ENCODE data around the gene LARP1.

The LARP1 gene

GRCh38 chr5:154764967-154765366, 9.8 kb downstream of the LARP1 start:
- DNase-seq: no peak

DNA sequence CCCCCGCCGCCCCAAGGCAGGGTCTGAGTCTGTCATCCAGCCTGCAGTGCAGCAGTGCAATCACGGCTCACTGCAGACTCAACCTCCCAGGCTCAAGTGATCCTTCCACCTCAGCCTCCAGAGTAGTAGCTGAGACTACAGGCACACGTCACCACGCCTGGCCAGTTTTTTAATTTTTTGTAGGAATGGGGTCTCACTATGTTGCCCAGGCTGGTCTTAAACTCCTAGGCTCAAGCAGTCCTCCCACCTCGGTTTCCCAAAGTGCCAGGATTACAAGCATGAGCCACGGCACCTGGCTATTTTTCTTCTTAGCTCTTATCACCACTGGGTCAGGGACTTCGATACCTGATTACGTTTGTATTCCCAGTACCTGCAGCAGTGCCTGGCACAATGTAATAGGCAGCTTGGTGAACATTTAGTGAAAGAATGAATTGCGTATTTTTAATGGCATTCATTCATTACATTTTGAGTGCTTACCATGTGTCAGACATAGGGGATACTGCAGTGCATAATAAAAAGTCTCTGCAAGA, 10.3 kb downstream of the LARP1 start:
- no peak for DNase-seq

DNA sequence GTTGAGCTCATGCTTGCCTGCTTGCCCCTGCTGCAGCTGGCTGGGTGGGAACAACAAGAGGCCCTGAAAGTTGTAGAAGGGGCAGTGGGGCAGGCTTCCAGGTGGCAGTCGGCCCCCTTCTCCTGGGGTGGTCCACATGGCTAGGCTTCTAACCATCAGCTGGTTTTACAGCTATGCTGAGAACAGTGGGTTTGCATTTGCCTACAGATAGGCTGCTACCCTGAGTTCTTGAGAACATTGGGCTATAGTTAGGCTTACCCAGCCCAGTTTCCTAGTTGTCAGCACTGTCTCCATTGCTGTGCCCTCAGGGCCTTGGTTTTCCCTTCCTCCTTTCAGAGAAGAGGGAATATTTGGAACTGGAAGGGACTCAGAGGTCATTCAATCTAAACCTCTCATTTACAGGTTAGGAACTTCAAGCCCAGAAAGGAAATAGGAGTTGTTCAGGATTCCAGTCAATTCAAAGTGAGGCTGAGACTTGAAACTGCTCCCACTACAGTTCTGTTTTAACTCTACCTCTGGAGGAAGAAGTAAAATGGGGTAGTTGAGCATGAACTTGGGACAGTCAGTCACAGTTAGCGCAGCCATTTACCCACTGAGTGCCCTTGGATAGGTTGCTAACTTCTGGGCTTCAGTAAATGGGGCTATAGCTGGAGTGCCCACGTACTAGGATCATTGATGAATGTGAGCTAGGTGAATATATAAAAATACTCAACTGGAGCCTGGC, 11.5 kb downstream of the LARP1 start:
- DNase-seq: no peak

DNA sequence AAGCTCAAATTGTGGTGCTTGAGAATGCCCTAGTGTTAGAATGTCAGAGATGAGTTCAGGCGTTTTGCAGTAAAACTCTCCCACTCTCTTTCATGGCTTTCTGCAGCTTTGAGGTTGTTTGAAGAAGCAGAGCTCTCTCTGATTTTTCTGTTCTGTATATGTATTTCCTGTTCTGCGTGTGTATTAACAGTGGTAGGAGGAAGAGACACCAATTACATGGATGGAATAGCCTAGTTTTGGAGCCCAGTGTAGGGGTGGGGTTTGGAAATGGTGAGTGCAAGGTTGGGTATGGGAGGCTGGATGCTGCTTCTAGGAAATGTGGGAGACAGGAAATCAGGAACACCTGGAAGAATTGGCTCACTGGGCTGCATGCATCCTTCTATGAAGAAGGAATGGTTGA, 12.4 kb downstream of the LARP1 start:
- DNase-seq: no peak

GRCh38 chr5:154768207-154768606, 13.0 kb downstream of the LARP1 start:
- DNase-seq: no peak

GRCh38 chr5:154770111-154770510, 14.9 kb downstream of the LARP1 start:
- DNase-seq: no peak

GRCh38 chr5:154771383-154771901, 16.3 kb downstream of the LARP1 start:
- DNase-seq: no peak

- no peak for DNase-seq
These were observed 18.1 kb downstream of the LARP1 start for GRCh38 chr5:154773326-154773725.

DNA sequence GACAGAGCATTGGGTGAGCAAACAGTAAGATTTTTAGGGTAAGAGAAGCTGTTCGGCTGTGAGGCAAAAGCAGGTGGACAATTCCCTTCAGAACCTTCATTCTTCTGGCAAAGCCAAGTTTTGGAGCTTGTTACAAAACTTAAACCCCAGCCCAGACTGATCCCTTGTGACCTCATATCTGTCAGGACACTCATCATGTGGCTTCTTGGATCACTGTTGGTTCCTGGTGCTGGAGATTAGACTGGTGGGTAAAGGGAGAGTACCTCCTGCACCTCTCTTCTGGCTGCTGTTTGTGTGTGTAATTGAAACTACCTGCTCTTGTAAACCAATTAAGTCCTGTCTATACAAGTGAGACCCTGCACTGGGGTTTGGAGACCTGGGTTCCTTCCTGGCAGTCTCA, 21.0 kb downstream of the LARP1 start:
- no peak for DNase-seq

DNA sequence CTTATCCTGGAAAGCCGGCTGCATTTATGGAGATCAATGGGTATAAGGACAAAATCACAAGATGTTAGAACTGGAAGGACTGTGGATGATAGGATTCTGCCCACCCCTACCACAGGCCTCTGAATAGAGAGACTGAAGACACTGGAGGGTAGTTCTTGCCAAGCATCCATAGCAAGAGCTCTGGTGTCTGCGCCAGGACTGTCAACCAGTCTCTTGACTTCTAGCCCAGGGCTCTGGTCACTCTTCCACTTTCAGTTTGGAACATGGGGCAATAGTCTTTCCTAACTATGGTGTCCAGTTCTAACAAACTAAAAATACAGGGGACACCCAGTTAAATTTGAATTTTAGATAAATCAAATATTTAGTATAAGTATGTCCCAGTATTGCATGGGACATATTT, 23.4 kb downstream of the LARP1 start:
- DNase-seq: no peak

DNA sequence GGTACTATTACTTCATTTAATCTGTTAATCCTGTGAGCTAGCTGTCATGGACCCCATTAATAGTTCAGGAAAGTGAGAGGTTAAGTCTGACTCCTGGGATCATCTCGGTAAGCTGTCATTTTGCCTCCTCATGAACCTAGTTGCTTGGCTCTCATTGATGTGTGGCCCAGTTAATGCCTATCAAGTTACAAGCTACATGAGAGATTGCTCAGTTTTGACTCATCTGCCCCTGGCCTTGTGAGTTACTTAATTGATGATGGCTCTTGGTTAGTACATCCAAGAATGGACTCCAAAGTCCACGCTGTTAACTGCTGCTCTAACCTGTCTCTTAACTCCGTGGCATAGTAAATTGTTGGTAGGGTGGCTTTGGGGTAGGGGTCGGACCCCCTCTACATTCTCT, 23.9 kb downstream of the LARP1 start:
- no peak for DNase-seq

- DNase-seq: no peak
These were observed 25.0 kb downstream of the LARP1 start for GRCh38 chr5:154780128-154780527.

DNA sequence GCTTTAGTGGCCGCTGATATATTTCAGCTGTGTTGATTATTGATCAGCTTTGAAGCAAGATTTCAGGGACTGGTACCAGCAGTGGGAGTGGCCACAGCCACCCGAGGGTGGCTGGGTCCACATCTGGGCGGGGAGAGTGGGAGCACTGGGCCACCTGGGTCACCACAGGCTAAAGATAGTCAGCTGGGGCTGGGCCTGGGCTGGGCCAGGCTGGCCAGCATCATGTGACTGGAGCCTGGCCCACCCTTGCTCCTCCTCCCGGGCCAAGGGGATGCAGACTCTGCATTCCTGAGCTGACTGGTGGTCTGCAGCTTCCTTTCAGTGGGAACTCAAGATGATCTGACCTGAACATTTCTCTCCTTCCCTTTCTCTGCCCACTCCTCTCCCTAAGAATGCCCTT, 27.1 kb downstream of the LARP1 start:
- DNase-seq: no peak

DNA sequence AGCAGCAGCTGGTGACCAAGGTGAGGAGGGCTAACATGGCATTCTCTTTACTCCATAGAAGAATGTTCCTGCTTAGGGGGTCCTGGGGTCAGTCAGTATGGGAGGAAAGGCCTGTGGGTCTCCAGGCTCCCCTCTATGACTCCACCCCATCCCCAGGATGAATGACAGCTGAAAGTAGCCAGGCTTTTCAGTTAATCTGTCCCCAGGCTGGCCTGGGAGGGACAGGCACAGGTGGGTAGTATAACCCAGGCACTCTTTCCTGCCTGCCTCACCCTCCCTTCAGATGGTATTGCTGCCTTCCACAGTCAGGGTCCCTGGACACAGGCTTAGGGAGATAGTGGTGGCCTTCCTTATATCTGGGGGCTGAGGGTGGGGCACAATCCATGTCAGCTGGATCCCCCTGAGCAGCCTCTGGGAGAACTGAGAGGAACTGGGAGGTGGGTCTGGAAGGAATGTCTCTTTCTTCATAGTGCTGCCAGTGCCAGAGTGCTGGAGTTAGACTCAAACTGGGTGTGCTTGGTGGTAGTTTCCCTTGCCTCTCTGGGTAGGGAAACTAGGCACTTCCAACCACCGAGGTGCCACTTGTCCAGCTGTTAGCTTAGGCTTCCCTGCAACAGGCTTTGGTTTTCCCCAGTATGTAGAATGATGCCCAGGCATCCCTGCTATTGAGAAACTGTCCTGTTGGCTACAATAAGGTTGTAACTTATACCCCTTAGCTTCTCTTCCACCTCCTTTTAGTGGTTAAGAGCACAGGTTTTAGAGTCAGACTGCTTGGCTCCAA, 27.8 kb downstream of the LARP1 start:
- no peak for DNase-seq

DNA sequence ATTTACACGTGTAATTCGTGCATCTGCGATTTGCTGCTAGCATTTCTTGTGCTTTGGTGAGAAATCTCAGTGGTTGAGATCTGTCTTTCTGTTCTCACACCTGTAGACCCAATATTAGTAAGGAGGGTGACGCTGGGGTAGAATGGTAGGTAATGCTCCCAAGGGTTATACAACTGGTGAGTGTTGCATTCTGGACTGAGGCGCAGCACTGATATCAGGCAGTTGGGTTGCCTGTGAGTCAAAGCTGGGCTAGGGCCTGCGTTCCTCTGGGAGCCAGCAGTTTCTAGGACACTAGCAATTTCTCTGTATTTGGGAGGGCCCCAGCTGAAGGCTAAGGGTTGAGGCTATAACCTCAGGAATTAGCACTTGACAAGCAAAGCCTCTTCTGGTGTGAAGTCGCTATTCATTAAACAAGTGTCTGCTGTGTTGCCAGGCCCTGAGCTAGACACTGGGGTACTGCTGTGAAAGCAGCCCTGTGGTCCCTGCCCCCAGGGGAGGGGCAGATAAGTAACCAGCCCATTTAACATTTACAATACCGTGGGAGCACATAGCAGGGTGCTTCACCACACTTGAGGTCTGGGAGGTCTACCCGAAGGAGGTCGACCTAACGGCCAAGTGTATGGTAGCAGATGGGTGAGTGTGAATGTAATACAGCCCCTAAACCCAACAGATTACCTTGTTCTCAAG, 28.7 kb downstream of the LARP1 start:
- DNase-seq: no peak

- DNase-seq: no peak
These were observed 29.7 kb downstream of the LARP1 start for GRCh38 chr5:154784856-154785255.

DNA sequence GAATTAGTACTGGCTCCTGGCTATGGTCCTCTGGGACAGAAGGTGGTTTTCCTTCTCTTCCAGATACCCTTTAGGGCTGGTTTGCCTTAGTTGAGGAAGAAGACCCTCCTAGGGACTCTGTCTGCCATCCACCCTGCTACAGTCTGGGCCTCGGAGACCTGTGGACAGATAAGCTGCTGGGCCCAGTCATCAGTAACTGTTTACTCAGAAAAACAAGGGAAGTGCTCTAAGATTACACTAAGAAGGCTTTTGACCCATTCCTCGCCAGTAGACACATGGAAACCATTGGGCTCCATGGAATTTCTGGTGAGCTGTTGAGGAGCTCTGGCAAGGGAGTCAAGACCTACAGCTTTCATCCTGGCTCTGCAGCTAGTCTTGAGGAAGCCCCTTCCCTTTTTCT, 31.2 kb downstream of the LARP1 start:
- DNase-seq: no peak

DNA sequence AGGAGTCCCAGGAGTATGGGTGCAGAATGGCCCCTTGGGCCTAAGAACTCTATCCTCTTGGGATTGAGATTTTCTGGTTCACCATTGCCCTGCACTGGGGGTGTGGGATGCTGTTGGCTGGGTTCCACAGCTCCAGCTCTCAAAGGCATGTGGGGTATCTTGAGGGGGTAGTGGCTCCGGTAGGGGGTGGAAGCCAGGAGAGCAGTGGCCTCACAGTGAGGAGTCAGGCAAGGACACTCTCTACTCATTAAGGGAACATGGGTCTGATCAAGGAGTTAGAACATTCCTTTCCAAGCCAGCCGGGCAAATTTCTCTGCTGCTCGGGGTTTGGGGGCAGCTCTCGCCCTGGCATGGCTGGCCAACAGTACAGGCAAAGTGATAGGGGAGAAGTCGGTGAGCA, 33.0 kb downstream of the LARP1 start:
- DNase-seq: no peak

DNA sequence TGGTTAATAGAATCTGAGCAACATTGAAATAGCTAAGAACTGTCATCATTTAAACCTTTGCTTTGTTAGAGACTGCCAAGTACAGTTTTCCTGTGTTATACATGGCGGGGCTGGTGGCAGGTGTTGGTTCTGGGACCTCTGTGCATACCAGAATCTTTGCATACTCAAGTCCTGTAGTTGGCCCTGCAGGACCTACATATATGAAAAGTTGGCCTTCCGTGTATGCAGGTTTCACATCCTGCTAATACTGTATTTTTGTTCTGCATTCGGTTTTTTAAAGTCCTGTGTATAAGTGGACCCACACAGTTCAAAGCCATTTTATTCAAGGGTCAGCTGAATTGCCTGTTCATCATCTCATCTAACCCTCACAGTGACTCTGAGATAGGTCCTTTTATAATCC, 36.4 kb downstream of the LARP1 start:
- no peak for DNase-seq

DNA sequence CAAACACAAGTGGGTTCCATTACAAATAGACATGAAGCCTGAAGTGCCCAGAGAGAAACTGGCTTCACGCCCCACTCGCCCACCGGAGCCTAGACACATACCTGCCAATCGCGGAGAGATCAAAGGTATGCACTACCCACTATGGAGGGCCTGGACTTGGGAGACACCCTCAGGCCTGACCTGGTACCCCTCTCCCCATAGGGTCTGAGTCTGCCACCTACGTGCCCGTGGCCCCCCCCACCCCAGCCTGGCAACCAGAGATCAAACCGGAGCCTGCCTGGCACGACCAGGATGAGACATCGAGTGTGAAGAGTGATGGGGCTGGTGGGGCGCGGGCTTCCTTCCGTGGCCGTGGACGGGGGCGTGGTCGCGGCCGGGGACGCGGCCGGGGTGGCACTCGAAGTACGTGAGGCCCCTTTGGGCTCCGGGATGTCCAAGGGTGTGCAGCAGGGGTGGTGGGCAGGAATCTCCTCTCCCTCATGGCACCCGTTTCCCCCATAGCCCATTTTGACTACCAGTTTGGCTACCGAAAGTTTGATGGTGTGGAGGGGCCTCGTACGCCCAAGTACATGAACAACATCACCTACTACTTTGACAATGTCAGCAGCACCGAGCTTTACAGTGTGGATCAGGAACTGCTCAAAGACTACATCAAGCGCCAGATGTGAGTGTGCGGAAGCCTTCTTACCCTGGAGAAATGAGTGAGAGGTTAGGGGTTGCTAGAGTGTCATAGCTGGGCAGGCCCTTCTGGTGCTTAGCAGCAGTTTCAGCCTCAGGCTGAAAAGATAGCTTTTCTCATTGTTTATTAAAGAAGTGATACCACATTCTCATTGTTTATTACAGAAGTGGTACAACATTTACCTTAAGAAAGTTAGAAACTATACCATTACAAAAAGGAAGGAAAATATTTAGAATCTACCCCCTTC, 38.7 kb downstream of the LARP1 start:
- no peak for DNase-seq

- DNase-seq: no peak
These were observed 39.5 kb downstream of the LARP1 start for GRCh38 chr5:154794525-154795234.

- no peak for DNase-seq
These were observed 40.0 kb downstream of the LARP1 start for GRCh38 chr5:154795235-154795596.

All from stimulated activated CD4-positive, alpha-beta T cell treated with anti-CD3 and anti-CD28 coated beads, Interleukin-15, amount 100 ng/mL, for 24 hours (primary cell).